GM23338 (cell line): Measurements from ENCODE around the gene TBCD. TPM values are rescaled to one million over a fixed set of nuclear protein-coding genes. Genes with fewer than 3 reads are reported as not detected.

Experiments used
- ATAC-seq: fragments of 200-7000 bp; cut with Tn5 transposase; 3 replicates; pipeline ENCODE4 v1.9.1; 2020
- DNase-seq: peaks from one replicate; pipeline ENCODE4 v3.0.0-alpha.2; 2015; ENCODE audit warnings: low spot score
- H2AFZ ChIP-seq: fragments of 200-600 bp; sonication (generic); 2 replicates; pipeline ENCODE4 v1.8.0; 2016; ENCODE audit warnings: antibody characterized with exemption, mild to moderate bottlenecking, moderate library complexity
- H3F3A ChIP-seq: fragments of 200-600 bp; sonication (generic); replicated peaks from 2 replicates; pipeline ENCODE4 v1.8.0; 2017; ENCODE audit warnings: antibody characterized with exemption, mixed run types, low read depth
- H3K27ac ChIP-seq: fragments of 200-600 bp; sonication (generic); 2 replicates; pipeline ENCODE4 v1.6.1; 2016; ENCODE audit warnings: low read depth
- H3K27me3 ChIP-seq: fragments of 200-600 bp; sonication (generic); 2 replicates; pipeline ENCODE4 v1.8.0; 2016; ENCODE audit warnings: mild to moderate bottlenecking, mixed run types, moderate library complexity; ENCODE audit not compliant: insufficient read depth
- H3K36me3 ChIP-seq: fragments of 200-600 bp; sonication (generic); 2 replicates; pipeline ENCODE4 v1.8.0; 2016; ENCODE audit warnings: mild to moderate bottlenecking; ENCODE audit not compliant: insufficient read depth
- H3K4me1 ChIP-seq: fragments of 200-600 bp; sonication (generic); 2 replicates; pipeline ENCODE4 v1.8.0; 2016; ENCODE audit warnings: mild to moderate bottlenecking, moderate library complexity; ENCODE audit not compliant: insufficient read depth
- H3K4me2 ChIP-seq: fragments of 200-600 bp; sonication (generic); 2 replicates; pipeline ENCODE4 v1.7.1; 2017; ENCODE audit warnings: mixed run types
- H3K4me3 ChIP-seq: fragments of 200-600 bp; sonication (generic); 2 replicates; pipeline ENCODE4 v1.6.1; 2016; ENCODE audit warnings: mixed run types
- H3K79me2 ChIP-seq: fragments of 200-600 bp; sonication (generic); replicated peaks from 2 replicates; pipeline ENCODE4 v1.8.0; 2017; ENCODE audit warnings: mild to moderate bottlenecking; ENCODE audit not compliant: insufficient read depth
- H3K9me2 ChIP-seq: fragments of 200-600 bp; sonication (generic); 2 replicates; pipeline ENCODE4 v1.8.0; 2017; ENCODE audit not compliant: insufficient read depth
- H4K20me1 ChIP-seq: fragments of 200-600 bp; sonication (generic); replicated peaks from 2 replicates; pipeline ENCODE4 v1.8.0; 2017; ENCODE audit warnings: mild to moderate bottlenecking; ENCODE audit not compliant: insufficient read depth
- H3K27ac Mint-ChIP-seq: 2 replicates; pipeline ENCODE4 v1.8.0; 2020; ENCODE audit warnings: inconsistent platforms, mild to moderate bottlenecking, moderate library complexity, mixed read lengths
- H3K27me3 Mint-ChIP-seq: 3 replicates; pipeline ENCODE4 v1.8.0; 2022; ENCODE audit warnings: low read depth, mild to moderate bottlenecking, moderate library complexity, mixed read lengths, inconsistent platforms; ENCODE audit not compliant: insufficient read depth, poor library complexity
- H3K36me3 Mint-ChIP-seq: 3 replicates; pipeline ENCODE4 v1.8.0; 2021; ENCODE audit warnings: low read depth, mild to moderate bottlenecking, inconsistent platforms, moderate library complexity, mixed read lengths
- H3K4me1 Mint-ChIP-seq: 3 replicates; pipeline ENCODE4 v1.8.0; 2020; ENCODE audit warnings: mild to moderate bottlenecking, inconsistent platforms, mixed read lengths
- H3K4me3 Mint-ChIP-seq: 3 replicates; pipeline ENCODE4 v1.8.0; 2021; ENCODE audit warnings: moderate library complexity, mild to moderate bottlenecking, inconsistent platforms, mixed read lengths
- H3K9me3 Mint-ChIP-seq: 3 replicates; pipeline ENCODE4 v1.8.0; 2020; ENCODE audit warnings: moderate library complexity, mild to moderate bottlenecking, inconsistent platforms, mixed read lengths
- CREB1 ChIP-seq: fragments of 250-450 bp; sonication (Bioruptor Pico); IDR thresholded peaks from 2 replicates; pipeline ENCODE4 v1.5.0; 2020; ENCODE audit warnings: low read depth, mild to moderate bottlenecking, moderate library complexity
- ETS1 ChIP-seq: IDR thresholded peaks from 2 replicates; pipeline ENCODE4 v1.6.1; 2016; ENCODE audit warnings: antibody characterized with exemption
- EZH2phosphoT487 ChIP-seq: fragments of 200-600 bp; sonication (generic); IDR thresholded peaks from one replicate; pipeline ENCODE4 v1.8.1; 2018; ENCODE audit warnings: antibody characterized with exemption; ENCODE audit not compliant: unreplicated experiment
- JUNB ChIP-seq: IDR thresholded peaks from one replicate; pipeline ENCODE4 v1.6.1; 2016; ENCODE audit warnings: antibody characterized with exemption; ENCODE audit not compliant: unreplicated experiment
- NANOG ChIP-seq: IDR thresholded peaks from 2 replicates; pipeline ENCODE4 v1.6.1; 2016; ENCODE audit warnings: antibody characterized with exemption, borderline replicate concordance
- POLR2AphosphoS5 ChIP-seq: IDR thresholded peaks from 2 replicates; pipeline ENCODE4 v1.6.1; 2016; ENCODE audit warnings: antibody characterized with exemption, low read depth
- REST ChIP-seq: IDR thresholded peaks from one replicate; pipeline ENCODE4 v1.6.1; 2018; ENCODE audit warnings: antibody characterized with exemption; ENCODE audit not compliant: unreplicated experiment
- STAT1 ChIP-seq: IDR thresholded peaks from one replicate; pipeline ENCODE4 v1.6.1; 2016; ENCODE audit warnings: antibody characterized with exemption; ENCODE audit not compliant: unreplicated experiment
- ZNF114 ChIP-seq: fragments of 250-450 bp; sonication (Bioruptor Pico); IDR thresholded peaks from 2 replicates; pipeline ENCODE4 v1.5.0; 2020; ENCODE audit warnings: mild to moderate bottlenecking, moderate library complexity
- ZNF331 ChIP-seq: fragments of 250-450 bp; sonication (Bioruptor Pico); IDR thresholded peaks from 2 replicates; pipeline ENCODE4 v1.5.0; 2020; ENCODE audit warnings: low read depth, mild to moderate bottlenecking, moderate library complexity
- polyA plus RNA-seq: library from polyadenylated mRNA; unstranded; fragments of >200 nt; fragmentation: Nextera tagmentation; extraction: Ambion mirVana; gene quantifications from 2 replicates; pipeline ENCODE4 v1.2.1, GENCODE V29; 2016
- total RNA-seq: library from RNA; depleted of rRNA; stranded (reverse); fragments of >200 nt; shearing (Covaris generic); gene quantifications from 2 replicates; pipeline ENCODE4 v1.2.3, GENCODE V29; 2014

TBCD gene
- total and polyA plus RNA-seq, 2 experiments from 2014 or later = 75.0 to 116 TPM

- TF ChIP-seq ETS1 (no peak), EZH2phosphoT487 (no peak), NANOG (no peak), REST (no peak), POLR2AphosphoS5 (no peak), CREB1 (CRISPR knock-in tag) (no peak), ZNF331 (CRISPR knock-in tag) (no peak)
Measured at GRCh38 chr17:82946081-82946480, 194.2 kb downstream of the TBCD start (continued).

GRCh38 chr17:82947051-82947991 is 195.5 kb downstream of the TBCD start:
- Mint-ChIP-seq H3K4me3 (no peak overlapping the region), H3K27ac (no peak overlapping the region), H3K27me3 (peaks cover 24% of the 10 kb centered on the region), H3K9me3 (peaks cover 100% of the 10 kb centered on the region), H3K4me1 (no peaks in the 10 kb centered on the region), H3K36me3 (peaks cover 100% of the 10 kb centered on the region)
- Histone ChIP-seq H3K36me3 (peaks cover 23% of the 10 kb centered on the region), H2AFZ (no peak overlapping the region), H3K79me2 (no peaks in the 10 kb centered on the region), H3K4me2 (no peak overlapping the region), H3K9me2 (no peaks in the 10 kb centered on the region), H3K4me1 (no peaks in the 10 kb centered on the region), H3F3A (no peaks in the 10 kb centered on the region), H3K4me3 (no peak overlapping the region), H3K27me3 (no peaks in the 10 kb centered on the region), H3K27ac (no peak overlapping the region), H4K20me1 (no peaks in the 10 kb centered on the region)
- DNase-seq = no peak
- ATAC-seq = no peak
- no peak for TF ChIP-seq STAT1
- no peak for TF ChIP-seq ETS1
- no peak for TF ChIP-seq ZNF114 (CRISPR knock-in tag)
- TF ChIP-seq JUNB = no peak
- no peak for TF ChIP-seq REST
- TF ChIP-seq CREB1 (CRISPR knock-in tag) = no peak
